GM21576 (cell line): ENCODE measurements around the gene TAGLN2.

Source experiments
- ATAC-seq: cut with Tn5 transposase; IDR thresholded peaks from one replicate; pipeline ENCODE4 v1.9.1; 2021; ENCODE audit warnings: mild to moderate bottlenecking, moderate library complexity; ENCODE audit not compliant: unreplicated experiment

TAGLN2 gene

DNA sequence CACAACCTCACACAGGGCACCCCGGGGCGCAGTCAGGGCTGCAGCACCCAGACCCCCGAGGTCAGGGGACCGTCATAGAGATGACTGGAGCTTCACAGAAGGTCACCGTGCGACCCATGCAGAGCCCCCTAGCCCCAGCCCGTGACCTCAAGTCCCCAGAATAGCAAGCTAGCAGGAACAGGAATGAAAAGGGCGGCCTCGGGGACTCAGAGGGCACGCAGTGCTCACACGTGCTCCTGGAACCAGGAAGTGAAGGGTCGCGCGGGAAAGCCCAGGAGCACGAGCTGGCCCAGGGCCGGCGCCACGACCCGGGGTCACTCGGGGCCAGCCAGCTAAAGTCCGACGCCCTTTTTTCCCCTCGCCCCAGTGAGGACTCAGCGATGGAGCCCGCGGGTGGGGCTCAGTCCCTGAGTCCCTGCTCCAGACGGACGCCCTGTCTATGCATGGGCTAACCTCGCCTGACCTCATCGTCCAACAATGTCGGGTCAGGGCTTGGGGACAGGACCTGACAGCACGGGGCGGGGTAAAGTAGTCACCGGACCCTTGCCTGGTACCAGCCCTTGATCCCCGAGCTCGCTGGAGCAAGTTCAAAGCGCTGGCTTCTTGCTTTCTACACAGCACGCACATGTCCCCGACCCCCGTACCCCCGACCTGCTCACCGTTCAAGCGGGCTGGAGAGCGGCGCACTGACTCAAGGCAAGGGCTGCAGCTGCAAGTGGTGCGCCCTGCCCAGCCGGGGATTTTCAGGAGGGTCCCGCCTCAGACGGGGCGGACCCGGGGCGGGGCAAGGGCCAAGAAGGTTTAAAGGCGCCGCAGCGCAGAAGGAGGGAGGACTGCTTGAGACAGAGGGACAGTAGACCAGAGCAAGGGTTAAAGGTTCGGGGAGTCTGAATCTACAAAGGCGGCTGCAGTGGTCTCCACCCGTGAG, at the start of gene TAGLN2:
Gene TAGLN2 (minus strand): TSS at position 717 of the 928 bp plus-strand sequence. CDS start 4,998 bp downstream, outside the sequence.
- ATAC-seq, result peak; percentile 52

DNA sequence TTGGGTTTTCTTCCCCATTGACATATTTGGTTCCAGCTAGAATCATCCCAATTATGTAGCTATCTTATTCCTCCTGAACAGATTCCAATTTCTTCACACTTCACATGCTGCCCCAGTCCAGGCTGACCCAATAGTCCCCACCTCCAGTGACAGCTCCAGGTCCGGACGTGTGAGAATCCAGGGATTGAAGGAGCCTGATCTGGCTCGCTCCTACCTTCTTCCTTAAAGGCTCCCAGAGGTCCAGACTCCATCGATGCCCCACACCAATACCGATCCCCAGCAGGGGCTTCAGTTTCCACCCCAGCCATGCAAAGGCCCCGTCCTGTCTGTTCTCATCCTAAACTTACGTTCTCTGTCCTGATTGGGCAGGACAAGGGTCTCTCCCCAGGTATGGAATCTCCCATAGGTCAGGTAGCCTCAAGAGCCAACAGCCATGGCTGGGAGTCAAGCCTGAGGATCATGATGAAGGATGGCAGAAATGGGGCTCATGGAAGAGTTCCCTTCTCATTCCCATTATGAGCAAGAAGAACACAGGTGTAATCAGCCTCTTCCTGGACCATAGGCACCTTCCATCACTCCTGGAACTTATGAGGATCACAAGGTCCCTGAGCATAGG, 49.2 kb upstream of the TAGLN2 start:
- ATAC-seq, result no peak

DNA sequence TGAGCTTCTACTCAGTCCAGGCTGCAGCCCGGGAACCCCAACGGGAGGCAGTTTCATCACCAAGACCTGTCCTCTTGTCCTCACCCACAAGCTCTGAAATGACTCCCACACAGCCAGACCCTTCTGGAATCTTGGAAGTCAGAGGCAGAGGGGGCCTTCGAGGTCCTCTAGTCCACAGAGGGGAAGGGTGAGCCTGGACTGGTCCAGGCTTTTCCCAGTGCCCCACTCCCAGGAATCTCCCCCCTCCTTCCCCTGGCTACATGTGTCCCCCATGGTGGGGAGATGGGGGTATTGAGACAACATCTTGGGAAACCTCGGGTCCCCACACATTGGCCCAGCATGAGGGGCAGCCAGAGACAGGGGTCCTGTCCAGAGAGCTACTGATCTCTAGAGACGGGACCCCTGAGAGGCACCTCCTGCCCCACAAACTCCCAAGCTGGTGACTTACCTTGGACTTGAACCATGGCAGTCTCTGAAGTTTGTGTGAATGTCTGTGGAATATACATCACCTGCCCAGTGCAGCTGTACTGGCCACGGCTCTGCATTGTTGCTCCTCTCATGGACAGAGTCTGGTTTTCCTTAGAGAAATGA, 48.1 kb upstream of the TAGLN2 start:
- ATAC-seq, result no peak

DNA sequence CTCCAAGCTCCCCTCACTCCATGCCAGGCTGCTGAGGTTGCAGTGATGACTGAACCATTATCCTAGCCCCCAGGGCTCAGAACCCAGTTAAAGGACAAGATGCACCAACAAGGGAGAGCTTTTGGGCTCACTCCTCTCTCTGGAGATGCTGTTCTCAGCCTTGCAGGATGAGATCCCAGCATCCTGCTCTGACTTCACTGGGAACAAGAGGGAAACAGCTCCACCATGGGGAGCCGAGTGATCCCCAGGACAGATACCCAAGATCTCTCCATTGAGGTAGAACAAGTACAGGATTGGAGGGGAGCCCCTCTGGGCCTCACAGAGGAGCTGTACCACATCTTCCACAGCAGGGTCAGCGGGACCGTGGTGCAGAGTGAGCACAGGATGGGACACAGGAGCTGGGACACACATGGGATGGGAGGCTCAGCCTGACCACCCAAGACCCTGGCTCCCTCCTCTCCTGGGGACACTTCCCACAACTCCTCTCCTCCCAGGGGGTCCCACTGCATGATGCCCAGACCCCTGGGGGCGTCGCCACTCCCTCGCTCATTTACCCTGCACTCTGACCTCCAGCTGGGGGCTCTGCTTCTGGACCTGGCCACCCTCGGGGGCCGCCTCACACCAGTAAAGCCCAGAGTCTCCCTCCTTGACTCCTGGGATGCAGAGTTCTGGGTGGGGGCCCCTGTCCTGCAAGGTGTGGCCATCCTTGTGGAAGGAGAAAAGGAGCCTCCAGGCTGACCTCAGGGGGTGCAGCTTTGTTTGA, 47.3 kb upstream of the TAGLN2 start:
- ATAC-seq, result no peak

DNA sequence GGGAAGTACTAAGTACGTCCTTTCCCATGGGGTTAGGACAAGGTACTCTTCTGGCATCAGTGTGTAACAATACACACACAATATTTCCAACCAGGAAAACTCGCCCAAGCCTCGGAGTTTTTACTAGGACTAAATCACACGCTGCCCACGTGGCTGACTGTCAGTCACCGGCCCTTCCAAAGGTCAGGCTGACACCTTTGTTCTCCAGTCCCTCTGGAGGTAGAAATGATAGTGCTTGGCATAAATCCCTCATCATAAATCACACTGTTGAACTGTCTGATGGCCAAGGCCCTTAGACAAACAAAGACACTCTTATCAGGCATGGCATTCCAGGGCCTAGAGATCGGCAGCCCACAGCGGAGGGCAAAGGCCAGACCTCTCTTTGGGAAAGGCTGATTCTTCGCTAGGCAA, 45.6 kb upstream of the TAGLN2 start:
- ATAC-seq, result no peak

DNA sequence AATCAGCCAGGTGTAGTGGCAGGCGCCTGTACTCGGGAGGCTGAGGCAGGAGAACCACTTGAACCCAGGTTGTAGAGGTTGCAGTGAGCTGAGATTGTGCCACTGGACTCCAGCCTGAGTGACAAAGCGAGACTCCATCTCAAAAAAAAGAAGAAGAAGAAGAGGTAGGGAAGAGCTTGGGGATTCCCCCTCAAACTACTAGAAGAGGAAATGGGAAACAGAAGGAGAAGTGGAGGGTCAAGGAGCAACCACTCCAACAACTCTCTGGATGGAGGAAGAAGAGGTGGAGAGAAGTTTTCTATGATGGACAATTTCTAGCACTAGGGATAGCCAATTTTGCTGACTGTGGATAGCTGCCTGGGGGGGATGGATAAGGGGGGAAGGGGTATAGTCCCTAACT, 43.6 kb upstream of the TAGLN2 start:
- ATAC-seq, result no peak

DNA sequence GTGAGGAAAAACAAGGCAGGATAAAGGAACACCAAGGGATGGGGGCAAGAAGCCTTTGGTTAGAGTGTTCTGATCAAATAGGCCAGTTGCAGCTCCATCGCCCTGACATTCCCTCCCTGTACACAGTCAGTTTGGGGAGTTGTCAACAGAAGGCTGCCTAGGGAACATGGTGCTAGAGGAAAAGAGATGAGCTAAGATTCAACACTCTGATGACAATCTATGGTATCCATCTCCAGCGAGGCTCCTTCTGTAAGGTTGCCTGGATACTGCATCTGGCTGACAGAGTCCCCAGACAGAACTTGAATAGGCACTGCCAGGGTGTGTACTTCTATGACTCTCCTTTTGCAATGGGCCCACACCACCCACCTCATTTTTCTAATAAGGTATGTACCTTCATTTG, 40.0 kb upstream of the TAGLN2 start:
- no peak for ATAC-seq

DNA sequence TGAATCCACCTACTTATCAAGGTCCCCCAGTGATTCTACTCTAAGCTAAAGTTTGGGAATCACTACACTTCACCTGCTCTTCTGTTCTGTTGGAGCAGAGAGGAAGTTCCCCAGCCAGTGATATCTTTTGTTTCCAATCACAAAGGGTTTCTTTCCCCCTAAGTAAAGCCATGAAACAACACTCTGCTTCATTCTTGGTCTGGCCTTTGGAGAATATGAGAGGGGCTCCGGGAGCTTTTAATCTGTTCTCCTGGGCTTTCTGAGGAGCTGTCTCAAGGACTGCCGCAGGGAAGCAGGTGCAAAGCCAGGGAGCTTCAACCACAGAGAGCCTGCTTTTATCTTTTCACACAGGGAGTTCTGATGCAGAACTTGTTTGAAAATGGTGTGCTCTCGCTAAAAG, 38.8 kb upstream of the TAGLN2 start:
- ATAC-seq, result no peak

DNA sequence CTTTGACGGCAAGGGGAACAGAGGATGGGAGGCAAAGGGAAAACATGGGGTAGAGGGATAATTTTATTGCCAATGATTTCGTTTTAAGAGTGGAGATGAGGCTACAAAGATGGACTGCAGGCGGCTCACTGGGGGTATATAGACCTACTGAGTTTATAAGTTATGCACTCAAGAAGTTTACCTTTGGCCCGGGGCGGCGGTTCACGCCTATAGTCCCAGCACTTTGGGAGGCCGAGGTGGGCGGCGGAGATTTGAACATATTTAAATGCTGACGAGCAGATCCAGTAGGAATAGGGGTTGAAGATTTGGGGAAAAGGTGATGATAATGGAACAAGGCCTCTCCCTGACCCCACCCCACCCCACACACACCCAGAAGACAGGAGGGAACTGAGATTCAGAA, 36.9 kb upstream of the TAGLN2 start:
- ATAC-seq, result no peak

DNA sequence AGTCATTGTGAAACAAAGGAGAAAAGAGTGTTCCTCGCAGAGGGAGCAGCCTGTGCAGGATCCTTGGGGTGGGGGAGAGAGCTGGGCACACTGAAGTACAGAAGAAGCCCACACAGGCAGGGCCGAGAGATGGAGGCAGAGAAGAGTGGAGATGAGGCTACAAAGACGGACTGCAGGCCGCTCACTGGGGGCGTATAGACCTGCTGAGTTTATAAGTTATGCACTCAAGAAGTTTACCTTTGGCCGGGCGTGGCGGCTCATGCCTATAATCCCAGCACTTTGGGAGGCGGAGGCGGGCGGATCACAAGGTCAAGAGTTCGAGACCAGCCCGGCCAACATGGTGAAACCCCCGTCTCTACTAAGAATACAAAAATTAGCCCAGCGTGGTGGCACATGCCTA, 36.3 kb upstream of the TAGLN2 start:
- no peak for ATAC-seq

DNA sequence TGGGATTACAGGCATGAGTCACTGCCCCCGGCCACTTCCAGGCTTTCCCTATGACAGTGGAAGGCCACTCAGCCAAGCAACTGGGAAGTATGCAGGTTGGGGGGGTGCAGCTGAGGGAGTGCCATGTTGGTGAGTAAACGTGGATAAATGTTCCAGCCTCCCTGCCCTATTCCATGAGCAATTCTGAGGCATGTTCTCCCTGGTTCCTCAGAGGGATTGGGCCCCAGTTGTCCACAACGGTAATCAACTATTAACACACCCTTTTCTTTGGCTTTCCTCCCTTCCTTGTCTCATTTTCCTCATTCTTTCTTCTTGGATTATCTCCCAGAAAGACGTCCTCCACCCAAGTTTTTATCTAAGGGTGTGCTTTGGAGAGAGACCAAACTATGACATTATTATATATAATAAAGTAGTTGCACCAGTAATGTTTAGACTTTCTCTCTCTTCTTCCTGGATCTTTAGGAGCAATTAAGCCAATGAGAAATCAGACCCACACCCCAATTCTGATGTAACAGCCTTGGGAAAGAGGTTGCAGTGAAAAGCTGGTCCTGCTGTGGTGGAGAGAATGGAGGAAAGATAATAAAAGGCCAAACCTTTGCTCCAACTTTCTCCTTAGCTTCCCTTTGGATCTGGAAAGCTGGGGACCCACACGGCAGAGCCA, 35.5 kb upstream of the TAGLN2 start:
- ATAC-seq, result no peak

DNA sequence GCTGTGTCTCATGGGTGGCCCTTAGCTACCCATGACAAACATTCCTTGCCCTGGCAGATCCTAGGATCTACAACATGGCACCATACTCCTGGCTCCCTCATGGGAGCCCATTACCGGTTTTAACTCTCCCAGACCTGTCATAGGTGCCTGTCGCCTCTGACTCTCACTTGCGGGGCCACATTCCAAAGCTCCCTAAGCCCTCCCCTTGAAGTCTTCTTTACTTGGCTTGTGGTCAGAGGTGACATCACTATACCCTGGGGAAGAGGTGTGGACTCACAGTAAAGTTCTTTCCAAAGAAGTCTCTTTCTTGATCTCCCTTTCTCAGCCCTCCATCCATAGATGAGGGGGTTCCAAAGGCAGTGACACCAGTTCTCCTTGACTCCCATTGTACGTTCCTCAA, 34.1 kb upstream of the TAGLN2 start:
- no peak for ATAC-seq

DNA sequence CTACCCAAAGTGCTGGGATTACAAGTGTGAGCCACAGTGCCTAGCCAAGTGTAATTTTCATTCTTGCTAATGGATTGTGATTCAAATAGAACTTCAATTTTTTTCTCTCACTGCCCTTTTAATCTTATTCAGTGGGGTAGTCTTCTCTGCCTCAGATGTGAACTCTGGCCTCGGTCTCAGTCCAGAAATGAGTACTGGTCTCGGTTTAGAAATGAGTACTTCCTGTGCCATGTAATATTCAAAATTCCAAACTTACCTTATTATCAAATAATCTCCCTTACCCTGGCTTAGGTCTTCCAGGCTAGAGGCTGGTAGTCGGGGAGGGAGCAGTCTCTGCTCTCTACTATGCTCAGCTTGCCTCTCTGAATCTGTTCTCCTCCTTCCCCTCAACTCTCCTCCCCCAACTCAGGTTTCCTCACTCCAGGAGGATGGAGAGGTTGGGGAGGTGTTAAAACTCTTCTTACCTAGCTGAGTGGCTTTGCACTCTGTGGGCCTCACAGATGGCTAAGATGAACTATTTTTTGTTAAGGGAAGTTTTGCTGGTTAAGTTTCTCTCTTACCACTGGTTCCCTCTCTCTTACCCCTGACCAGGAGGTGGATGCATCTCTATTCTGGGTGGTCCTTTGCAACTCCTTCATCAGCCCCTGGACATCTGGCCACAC, 33.5 kb upstream of the TAGLN2 start:
- peak; percentile 43 for ATAC-seq

DNA sequence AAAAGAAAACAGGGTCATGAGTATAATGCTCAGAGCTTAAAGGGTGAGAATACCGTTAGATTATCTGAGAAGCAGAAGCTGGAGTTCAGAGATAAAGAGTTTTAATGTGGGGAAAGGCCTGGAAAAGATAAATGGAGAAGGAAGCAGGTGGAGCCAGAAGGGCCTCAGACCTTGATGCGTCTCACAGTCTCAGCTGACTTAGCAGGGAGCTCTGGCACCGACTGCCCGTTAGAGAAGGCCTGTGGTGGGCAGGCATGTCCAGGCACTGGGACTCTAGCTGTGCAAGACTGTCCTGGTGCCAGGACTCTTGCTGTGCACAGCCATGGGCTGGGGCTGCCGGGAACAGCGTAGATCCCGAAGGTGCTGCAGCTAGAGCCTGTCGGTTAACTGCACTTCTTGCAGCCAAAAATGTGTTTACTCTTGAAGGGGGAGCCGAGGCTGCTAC, 32.5 kb upstream of the TAGLN2 start:
- no peak for ATAC-seq

DNA sequence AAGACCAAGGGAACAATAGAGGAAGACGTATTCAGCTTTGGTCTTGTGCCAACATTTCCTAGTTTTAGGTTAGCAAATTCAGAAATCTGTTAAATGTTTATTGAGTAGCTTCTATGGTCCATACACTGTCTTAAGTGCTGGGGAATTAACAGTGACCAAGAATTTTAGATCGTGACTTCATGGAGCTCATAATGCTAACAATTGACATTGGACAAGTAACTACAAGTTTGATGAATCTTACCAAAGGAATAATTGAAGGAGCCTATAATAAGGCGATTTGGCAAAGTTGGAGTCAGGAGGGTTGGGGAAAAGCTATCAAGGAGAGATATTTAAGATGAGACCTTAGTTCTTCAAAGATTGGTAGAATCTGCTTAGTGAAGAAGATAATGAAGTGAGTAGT, 30.1 kb upstream of the TAGLN2 start:
- no peak for ATAC-seq

DNA sequence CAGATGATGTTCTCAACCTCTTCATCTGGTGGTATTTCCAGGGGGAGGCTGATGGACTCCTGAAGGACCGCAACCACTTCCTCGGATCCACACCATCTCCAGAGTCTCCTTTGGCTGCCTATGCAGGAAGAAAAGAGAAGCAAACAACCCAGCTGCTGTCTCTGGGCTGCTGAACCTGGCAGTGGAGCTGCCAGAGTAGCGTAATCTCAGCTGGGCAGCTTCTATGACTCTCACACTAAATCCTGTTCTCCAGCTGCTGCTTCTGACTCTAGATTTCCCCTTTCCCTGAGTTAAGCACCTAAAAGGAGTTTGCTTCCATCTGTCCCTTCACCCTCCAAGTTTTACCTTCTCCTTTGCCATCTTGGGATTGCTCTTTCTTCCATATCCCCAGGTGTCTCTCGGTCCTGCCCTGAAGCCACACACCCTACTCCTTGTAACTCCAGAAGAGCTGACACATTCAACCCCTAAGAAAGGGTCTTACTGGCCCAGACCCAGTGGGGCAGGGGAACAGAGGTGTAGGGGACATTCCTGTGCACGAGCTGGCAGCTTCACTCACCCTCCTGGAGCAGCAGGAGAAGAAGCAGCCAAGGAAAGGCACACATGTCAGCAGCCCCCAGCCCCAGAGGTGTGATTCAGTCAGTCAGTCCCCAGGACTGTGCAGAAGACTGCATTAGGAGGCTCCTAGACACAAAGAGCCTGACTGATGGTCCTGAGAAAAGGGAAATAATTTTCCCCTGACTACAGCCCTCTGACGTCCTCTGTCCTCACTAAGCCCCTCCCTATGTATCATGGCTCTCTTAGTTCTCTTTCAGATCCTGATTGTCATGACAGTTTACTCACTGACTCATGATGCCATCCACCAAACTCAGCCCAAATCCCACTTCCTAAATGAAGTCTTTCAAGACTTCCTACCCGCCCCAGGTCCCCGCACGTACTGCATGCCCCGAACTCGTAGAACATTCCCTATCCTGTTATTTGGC, 28.5 kb upstream of the TAGLN2 start, which contains the start of gene SLAMF9:
Gene SLAMF9 (minus strand): TSS at position 702 of the 980 bp plus-strand sequence. CDS start 100 bp downstream, at position 602.
- no peak for ATAC-seq

DNA sequence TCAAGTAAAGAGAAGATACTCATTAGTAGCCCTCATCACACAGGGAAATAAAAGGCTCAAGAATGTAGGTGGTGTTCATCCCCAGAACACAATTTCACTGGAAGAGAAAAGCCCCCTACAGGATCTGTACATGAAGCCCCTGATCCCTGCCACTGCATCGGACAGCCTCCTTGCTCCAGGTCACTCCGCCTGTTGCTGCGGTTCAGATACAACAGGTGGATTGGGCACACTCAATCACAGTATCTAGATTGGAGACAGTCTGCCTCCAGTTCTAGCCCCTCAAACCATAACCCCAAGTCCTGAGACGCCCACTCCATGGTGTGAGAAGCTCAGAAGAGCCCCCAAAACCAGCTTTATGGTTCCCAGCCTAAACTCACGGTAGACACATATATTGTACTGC, 27.6 kb upstream of the TAGLN2 start:
- ATAC-seq, result no peak

DNA sequence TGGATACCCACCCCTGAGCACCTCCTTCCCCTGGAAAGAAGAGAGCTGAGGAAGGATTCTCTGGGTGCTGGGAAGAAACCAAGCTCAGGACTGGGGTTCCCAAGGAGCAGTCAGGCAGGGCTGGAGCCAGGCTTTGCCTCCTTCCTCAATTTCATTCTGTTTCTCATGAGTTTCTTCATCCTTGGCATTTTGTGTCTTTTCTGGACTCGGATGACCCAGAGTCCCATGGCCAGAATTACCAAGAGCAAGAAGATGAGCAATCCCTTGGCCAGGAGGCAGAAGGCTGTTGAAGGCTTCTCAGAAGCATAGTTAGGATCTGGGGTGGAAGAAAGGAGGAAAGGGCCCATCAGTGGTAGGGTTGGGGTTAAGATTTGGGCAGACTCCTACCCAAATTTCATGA, 26.2 kb upstream of the TAGLN2 start:
- no peak for ATAC-seq

DNA sequence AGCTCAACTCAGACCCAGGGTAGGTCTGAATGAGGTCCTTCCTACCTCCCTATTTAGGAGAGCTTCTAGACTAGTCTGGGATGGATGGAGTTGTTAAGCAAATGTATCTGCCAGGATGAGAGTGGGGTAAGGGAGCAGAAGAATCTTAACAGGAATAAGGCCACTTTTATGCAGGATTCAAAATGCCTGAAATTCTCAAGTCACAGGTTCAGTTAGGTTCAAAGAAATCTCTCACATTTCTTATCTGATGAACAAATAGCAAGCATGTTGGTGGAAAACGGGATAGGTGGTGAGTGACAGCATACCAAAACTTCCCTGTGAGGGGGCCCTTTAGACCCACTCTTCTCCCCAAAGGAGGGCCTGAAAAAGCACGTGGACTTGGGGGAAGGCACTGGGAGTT, 25.7 kb upstream of the TAGLN2 start:
- no peak for ATAC-seq
